DOHH2 (cell line): Measurements from ENCODE around the gene GMDS.

Source experiments
- EZH2phosphoT487 ChIP-seq: fragments of 200-600 bp; sonication (generic); IDR thresholded peaks from 2 replicates; pipeline ENCODE4 v1.6.1; 2017; ENCODE audit warnings: borderline replicate concordance, mild to moderate bottlenecking, antibody characterized with exemption, low read length, moderate library complexity, mixed read lengths
- TF ChIP-seq, protein P1 (sequence below): fragments of 200-600 bp; sonication (generic); IDR thresholded peaks from one replicate; pipeline ENCODE4 v1.5.1; 2014; ENCODE audit warnings: antibody characterized with exemption, mild to moderate bottlenecking, low read depth, low read length; ENCODE audit not compliant: poor library complexity, severe bottlenecking

DNA sequence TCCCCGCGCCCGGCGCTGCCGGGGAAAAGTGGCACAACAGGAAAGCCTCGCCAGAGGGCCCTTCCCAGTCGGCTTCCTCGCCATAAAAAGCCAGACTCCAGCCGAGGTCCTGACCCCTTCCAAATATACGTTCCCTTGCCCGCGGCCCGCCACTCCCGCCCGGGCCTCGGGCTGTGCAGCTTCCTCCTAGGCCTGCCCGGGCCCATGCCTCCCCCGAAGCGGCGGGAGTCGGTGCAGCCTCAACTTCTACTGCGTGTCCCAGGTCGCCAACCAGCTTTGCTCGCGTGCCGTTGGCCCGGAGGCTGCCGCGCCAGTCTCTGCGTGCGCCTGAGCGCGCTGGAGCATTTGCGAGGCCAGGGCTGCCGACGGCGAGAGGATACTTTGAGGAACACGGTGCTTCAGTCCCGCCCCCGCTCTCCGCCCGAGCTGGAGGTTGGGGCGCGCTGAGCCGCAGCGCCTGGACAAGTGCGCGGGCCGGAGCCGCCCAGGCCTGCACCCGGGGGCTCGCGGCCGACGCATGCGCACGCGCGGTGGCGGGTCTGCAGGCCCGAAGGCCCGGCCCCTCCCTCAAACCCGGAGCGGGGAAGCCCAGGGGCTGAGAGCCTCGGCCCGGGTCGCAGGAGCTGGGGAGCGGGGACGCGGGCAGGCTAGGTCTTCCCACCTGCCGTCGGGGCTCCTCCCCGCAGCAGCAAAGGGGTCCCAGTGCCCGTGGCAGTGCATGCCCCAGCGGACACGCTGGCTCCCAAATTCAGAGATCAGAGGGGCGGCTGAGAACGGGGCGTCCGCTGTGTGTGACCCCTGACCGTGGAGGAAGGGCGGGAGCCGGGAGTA is 625.5 kb downstream of the GMDS start:
- TF ChIP-seq, protein P1, sequence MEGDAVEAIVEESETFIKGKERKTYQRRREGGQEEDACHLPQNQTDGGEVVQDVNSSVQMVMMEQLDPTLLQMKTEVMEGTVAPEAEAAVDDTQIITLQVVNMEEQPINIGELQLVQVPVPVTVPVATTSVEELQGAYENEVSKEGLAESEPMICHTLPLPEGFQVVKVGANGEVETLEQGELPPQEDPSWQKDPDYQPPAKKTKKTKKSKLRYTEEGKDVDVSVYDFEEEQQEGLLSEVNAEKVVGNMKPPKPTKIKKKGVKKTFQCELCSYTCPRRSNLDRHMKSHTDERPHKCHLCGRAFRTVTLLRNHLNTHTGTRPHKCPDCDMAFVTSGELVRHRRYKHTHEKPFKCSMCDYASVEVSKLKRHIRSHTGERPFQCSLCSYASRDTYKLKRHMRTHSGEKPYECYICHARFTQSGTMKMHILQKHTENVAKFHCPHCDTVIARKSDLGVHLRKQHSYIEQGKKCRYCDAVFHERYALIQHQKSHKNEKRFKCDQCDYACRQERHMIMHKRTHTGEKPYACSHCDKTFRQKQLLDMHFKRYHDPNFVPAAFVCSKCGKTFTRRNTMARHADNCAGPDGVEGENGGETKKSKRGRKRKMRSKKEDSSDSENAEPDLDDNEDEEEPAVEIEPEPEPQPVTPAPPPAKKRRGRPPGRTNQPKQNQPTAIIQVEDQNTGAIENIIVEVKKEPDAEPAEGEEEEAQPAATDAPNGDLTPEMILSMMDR, result no peak
- no peak for TF ChIP-seq EZH2phosphoT487
